Heart left ventricle (tissue), 13 donors: ENCODE measurements around the gene CDH11.

Source experiments
- CTCF ChIP-seq, 12 donors: fragments of 200-600 bp; sonication (generic) in 4 of 12; IDR thresholded peaks; one replicate each; pipeline versions ENCODE4 v1.5.0 to v1.8.0; 2018 to 2022; ENCODE audit warnings: antibody characterized with exemption in 12 of 12, mild to moderate bottlenecking in 5 of 12
- POLR2A ChIP-seq, 2 donors: fragments of 450-650 bp; IDR thresholded peaks; one replicate each; pipeline ENCODE4 v1.6.1; 2017; ENCODE audit warnings: antibody characterized with exemption in 2 of 2, mild to moderate bottlenecking in 2 of 2, moderate library complexity in 2 of 2
- donor health status: ischemic (EF 13 %, LVEDD 7.1; RV severe dilation, severe dysfunction).
- donor health status: DM: no; HTN: yes; CAD: no.
- donor health status: DM: no; HTN: no; CAD: no.
- donor health status: ischemic (EF 25% LVEDD 6.9; RV normal size, moderate dysfunction).
- donor health status: ischemic (EF 25% LVEDD 5.7; RV mildly dilated, moderate dysfunction).
- donor health status: ischemic (EF 35%, LVEDD 5.7; RV mildly dilated, moderate dysfunction).
- donor health status: nonischemic (EF 11% LVEDD 7.7; RV severe dilation, severe dysfunction).
- donor health status: DM: yes; HTN: yes; CAD: no.
- donor health status: PGD.
- donor health status: ischemic (EF 29% LVEDD 5.4; RV normal size, mild dysfunction).
- donor health status: nonischemic (EF 23%, LVEDD 6.1; RV moderate dilation, normal function).

GRCh38 chr16:64925166-64925565 is 196.7 kb downstream of the CDH11 start:
- TF ChIP-seq CTCF (IDR thresholded peaks at IDR 0.05) (no peak), POLR2A (IDR thresholded peaks at IDR 0.05) (no peak)
